HG03460 (cell line): ENCODE data around the gene TTYH2.

Experiments
- ATAC-seq: cut with Tn5 transposase; IDR thresholded peaks from one replicate; pipeline ENCODE4 v1.9.1; 2021; ENCODE audit not compliant: unreplicated experiment

Gene TTYH2

GRCh38 chr17:74282587-74283370 is 69.4 kb downstream of the TTYH2 start:
- ATAC-seq, result no peak

GRCh38 chr17:74283371-74283673 is 70.0 kb downstream of the TTYH2 start:
- ATAC-seq, result no peak

- ATAC-seq, result no peak
Measured at GRCh38 chr17:74287031-74287602, 73.7 kb downstream of the TTYH2 start.

GRCh38 chr17:74288785-74289184 is 75.4 kb downstream of the TTYH2 start:
- peak; percentile 45 for ATAC-seq

- no peak for ATAC-seq
Measured at GRCh38 chr17:74289688-74290087, 76.3 kb downstream of the TTYH2 start.

- no peak for ATAC-seq
Measured at GRCh38 chr17:74290340-74290739, 77.0 kb downstream of the TTYH2 start.

- ATAC-seq, result no peak
Measured at GRCh38 chr17:74292495-74292894, 79.1 kb downstream of the TTYH2 start.

- ATAC-seq, result no peak
Measured at GRCh38 chr17:74295625-74296547, 82.5 kb downstream of the TTYH2 start.

GRCh38 chr17:74296548-74296936 is 83.2 kb downstream of the TTYH2 start:
- ATAC-seq, result no peak

- ATAC-seq, result no peak
Measured at GRCh38 chr17:74297941-74298340, 84.6 kb downstream of the TTYH2 start.

GRCh38 chr17:74298778-74299177 is 85.4 kb downstream of the TTYH2 start:
- ATAC-seq, result no peak

- no peak for ATAC-seq
Measured at GRCh38 chr17:74299226-74300009, 86.0 kb downstream of the TTYH2 start.

GRCh38 chr17:74303305-74303704 is 89.9 kb downstream of the TTYH2 start:
- ATAC-seq, result no peak

- ATAC-seq, result no peak
Measured at GRCh38 chr17:74304184-74304583, 90.8 kb downstream of the TTYH2 start.

GRCh38 chr17:74305865-74306654 is 92.7 kb downstream of the TTYH2 start:
- ATAC-seq, result no peak

GRCh38 chr17:74307984-74308773 is 94.8 kb downstream of the TTYH2 start:
- ATAC-seq, result no peak

- no peak for ATAC-seq
Measured at GRCh38 chr17:74309902-74310301, 96.5 kb downstream of the TTYH2 start.
